LNCaP clone FGC (cell line): ENCODE measurements around the gene FAM181B.

Source experiments
- DNase-seq: peaks from one replicate; pipeline ENCODE4 v3.0.0-alpha.2; 2011; ENCODE audit warnings: low read depth
- H3K4me3 ChIP-seq: 2 replicates; pipeline ENCODE4 v1.5.1; 2011; ENCODE audit warnings: mild to moderate bottlenecking, low read depth, low read length, control low read depth
- TF ChIP-seq, protein P1 (sequence below): IDR thresholded peaks from 2 replicates; pipeline ENCODE4 v1.5.1; 2012; ENCODE audit warnings: mild to moderate bottlenecking; ENCODE audit not compliant: control insufficient read depth, insufficient read depth; ENCODE audit errors: extremely low read depth

FAM181B gene

DNA sequence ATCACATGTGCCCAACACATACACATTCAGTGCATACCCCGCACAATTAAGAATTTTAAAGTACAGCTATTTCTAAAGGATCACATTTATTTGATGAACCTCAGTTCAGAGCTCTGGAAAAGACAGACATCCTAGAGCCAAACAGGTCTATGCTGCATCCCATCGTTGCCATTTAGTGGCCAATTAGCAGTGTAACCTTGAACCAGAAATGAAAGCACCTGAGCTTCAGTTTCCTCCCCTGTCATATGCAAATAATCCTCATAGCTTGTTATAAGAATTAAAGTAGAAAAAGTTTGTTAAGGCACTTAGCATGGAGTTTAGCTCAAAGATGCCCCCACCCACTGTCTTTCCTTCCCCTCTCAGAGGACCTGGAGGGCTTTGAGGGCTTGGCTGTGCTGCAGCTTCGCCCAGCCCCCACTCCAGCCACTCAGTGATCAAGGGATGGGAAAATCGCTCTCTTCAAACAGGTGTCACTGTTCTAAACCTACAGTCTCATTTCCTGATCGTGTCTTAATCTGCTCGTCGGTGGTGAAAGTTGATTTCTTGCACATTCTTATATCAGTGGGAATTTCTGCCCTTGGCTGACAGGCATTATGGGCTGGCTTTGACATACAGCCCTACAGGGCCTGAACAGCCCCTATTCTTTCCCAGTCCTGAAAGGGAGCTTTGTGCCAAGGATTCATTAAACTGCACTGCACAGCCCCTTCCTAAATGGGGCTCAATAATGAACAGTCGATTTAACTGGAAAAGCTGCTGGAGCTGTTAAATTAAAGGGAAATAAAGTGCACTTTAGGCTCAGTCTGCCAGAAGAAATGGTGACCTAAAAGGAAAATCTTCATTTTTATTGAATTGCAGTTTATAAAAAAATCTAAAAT, 23.3 kb upstream of the FAM181B start:
- no peak overlapping the region for H3K4me3 ChIP-seq
- TF ChIP-seq, protein P1, sequence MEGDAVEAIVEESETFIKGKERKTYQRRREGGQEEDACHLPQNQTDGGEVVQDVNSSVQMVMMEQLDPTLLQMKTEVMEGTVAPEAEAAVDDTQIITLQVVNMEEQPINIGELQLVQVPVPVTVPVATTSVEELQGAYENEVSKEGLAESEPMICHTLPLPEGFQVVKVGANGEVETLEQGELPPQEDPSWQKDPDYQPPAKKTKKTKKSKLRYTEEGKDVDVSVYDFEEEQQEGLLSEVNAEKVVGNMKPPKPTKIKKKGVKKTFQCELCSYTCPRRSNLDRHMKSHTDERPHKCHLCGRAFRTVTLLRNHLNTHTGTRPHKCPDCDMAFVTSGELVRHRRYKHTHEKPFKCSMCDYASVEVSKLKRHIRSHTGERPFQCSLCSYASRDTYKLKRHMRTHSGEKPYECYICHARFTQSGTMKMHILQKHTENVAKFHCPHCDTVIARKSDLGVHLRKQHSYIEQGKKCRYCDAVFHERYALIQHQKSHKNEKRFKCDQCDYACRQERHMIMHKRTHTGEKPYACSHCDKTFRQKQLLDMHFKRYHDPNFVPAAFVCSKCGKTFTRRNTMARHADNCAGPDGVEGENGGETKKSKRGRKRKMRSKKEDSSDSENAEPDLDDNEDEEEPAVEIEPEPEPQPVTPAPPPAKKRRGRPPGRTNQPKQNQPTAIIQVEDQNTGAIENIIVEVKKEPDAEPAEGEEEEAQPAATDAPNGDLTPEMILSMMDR, result no peak
- no peak for DNase-seq

DNA sequence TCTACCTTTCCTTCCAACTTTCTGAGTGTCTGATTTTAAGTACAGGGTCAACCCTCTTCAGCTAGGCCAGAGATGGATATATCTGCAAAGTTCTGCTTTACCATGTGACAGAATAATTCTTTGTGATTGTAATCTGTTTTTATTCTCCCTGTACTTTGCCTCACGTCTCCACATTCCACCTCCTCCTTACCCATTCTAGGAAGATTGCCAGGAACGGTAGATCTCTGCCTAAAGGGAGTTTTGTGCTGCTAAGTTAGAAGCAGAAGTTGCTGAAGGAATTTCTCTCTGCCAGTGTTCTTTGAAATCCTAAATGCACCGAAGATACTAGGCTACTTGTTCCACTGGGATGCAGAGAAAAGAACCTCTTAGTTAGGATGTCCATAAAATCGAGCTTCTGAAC, 20.7 kb upstream of the FAM181B start:
- TF ChIP-seq, protein P1, result no peak
- H3K4me3 ChIP-seq, result no peak overlapping the region
- no peak for DNase-seq

DNA sequence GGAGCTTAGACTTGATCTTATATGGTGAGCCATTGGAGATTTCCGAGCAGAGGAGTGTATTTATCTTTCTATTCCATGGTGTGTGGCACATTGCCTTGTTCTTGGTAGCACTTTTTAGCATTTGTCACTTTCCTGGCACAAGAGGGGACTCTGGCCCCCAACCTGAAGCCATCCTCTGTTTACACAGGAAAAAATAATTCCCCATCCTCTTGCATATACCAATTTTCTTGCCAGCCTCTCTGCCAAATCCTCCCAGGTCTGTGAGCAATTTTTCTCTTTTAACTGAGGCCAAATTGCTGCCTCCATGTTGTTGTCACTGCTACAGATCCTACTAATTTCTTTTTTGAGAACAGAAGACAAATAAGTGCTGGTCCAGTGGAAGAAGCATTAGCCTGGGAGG, 20.3 kb upstream of the FAM181B start:
- H3K4me3 ChIP-seq, result no peak overlapping the region
- TF ChIP-seq, protein P1, result no peak
- DNase-seq, result no peak

DNA sequence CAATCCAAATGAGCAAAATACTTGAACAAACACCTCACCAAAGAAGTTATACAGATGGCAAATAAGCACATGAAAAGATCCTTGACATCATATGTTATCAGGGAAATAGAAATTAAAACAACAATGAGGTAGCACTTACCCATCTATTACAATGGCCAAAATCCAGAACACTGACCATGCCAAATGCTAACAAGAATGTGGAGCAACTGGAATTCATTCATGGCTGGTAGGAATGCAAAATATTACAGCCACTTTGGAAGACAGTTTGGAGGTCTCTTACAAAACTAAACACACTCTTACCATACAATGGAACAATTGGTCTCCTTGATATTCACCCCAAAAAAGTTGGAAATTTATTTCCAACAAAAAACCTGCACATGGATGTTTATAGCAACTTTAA, 19.1 kb upstream of the FAM181B start:
- TF ChIP-seq, protein P1, result no peak
- no peak overlapping the region for H3K4me3 ChIP-seq
- no peak for DNase-seq

GRCh38 chr11:82750643-82751139, 17.0 kb upstream of the FAM181B start:
- H3K4me3 ChIP-seq, result no peak overlapping the region
- DNase-seq, result no peak
- TF ChIP-seq, protein P1, result no peak

GRCh38 chr11:82747471-82747870, 13.8 kb upstream of the FAM181B start:
- no peak overlapping the region for H3K4me3 ChIP-seq
- no peak for DNase-seq
- TF ChIP-seq, protein P1, result no peak
